Lung (tissue), 12 donors: ENCODE data around the gene TET1. TPM values are rescaled to one million over a fixed set of nuclear protein-coding genes. Genes with fewer than 3 reads are reported as not detected.
"Not testable (repeated sequence)": the region's sequence is repeated elsewhere in the genome, so short reads cannot be mapped to it uniquely, and the experiment has no call there.

Experiments
- ATAC-seq: fragments of 200-7000 bp; cut with Tn5 transposase; one replicate; pipeline ENCODE4 v1.9.1; 2020; ENCODE audit warnings: moderate number of reproducible peaks; ENCODE audit not compliant: insufficient read depth, low FRiP score
- DNase-seq, 3 donors: peaks; one replicate each; pipeline ENCODE4 v3.0.0-alpha.2; 2013 to 2017
- H3K27ac ChIP-seq, 2 donors: one replicate each; pipeline ENCODE4 v1.5.1; 2013; ENCODE audit warnings: mild to moderate bottlenecking in 2 of 2, moderate library complexity in 2 of 2, control low read depth in 1 of 2, inconsistent platforms in 1 of 2, low read depth in 1 of 2, low read length in 1 of 2
- H3K27me3 ChIP-seq, 3 donors: one replicate each; pipeline ENCODE4 v1.5.1; 2013; ENCODE audit warnings: low read length in 2 of 3; ENCODE audit not compliant: control insufficient read depth in 3 of 3, insufficient read depth in 3 of 3
- H3K36me3 ChIP-seq, 4 donors: one replicate each; pipeline ENCODE4 v1.5.1; 2013; ENCODE audit warnings: low read length in 4 of 4, mild to moderate bottlenecking in 1 of 4, moderate library complexity in 1 of 4; ENCODE audit not compliant: control insufficient read depth in 4 of 4, insufficient read depth in 4 of 4
- H3K4me1 ChIP-seq, 5 donors: one replicate each; pipeline ENCODE4 v1.5.1; 2013; ENCODE audit warnings: low read length in 5 of 5, mild to moderate bottlenecking in 2 of 5, moderate library complexity in 1 of 5; ENCODE audit not compliant: control insufficient read depth in 5 of 5, insufficient read depth in 5 of 5
- H3K4me3 ChIP-seq: one replicate; pipeline ENCODE4 v1.5.1; 2013; ENCODE audit warnings: mild to moderate bottlenecking, control low read depth, moderate library complexity
- H3K9ac ChIP-seq, 2 donors: one replicate each; pipeline ENCODE4 v1.5.1; 2013; ENCODE audit warnings: low read length in 2 of 2, control low read depth in 1 of 2; ENCODE audit not compliant: insufficient read depth in 1 of 2
- H3K9me3 ChIP-seq, 4 donors: one replicate each; pipeline ENCODE4 v1.5.1; 2013; ENCODE audit warnings: low read length in 3 of 4, mild to moderate bottlenecking in 1 of 4, moderate library complexity in 1 of 4; ENCODE audit not compliant: control insufficient read depth in 4 of 4, insufficient read depth in 3 of 4
- CTCF ChIP-seq: IDR thresholded peaks from 2 replicates; pipeline ENCODE4 v1.5.1; 2012; ENCODE audit warnings: mild to moderate bottlenecking; ENCODE audit errors: control extremely low read depth, extremely low read depth
- WGBS, 2 donors: extraction: QIAGEN DNeasy Blood & Tissue Kit; methylation state at CpG; one replicate each; pipeline ENCODE4 v1.1.7; 2013; 5-methylcytosine and 5-hydroxymethylcytosine counted together
- polyA plus RNA-seq, 2 donors: library from polyadenylated mRNA; stranded (reverse); fragments of 200-250 nt; gene quantifications; one replicate each; pipeline ENCODE4 v1.2.1, GENCODE V29; 2013
- total RNA-seq, 2 donors: library from RNA; depleted of rRNA in 1 of 2; stranded (reverse); fragments of >200 nt in 1 of 2; gene quantifications; one replicate each; pipeline ENCODE4 v1.2.1, GENCODE V29; 2014 to 2021
- donor health status: control.
- donor health status: control.
- donor health status: Bipolar disorder and iron deficiency.
- donor health status: healthy.
- donor health status: DM: yes; HTN: yes; CAD: no.

Gene TET1
- total and polyA plus RNA-seq, 4 donors, result 0.06 to 23.5 (median 0.73) TPM

- Histone ChIP-seq H3K27me3 (no peaks in the 10 kb centered on the region), H3K27ac (no peak overlapping the region), H3K9me3 (peaks cover 0 to 2% (median 0%) of the 10 kb centered on the region in 4 donors), H3K36me3 (no peaks in the 10 kb centered on the region), H3K4me1 (peaks cover 0 to 28% (median 0%) of the 10 kb centered on the region in 5 donors), H3K9ac (no peak overlapping the region), H3K4me3 (no peak overlapping the region)
- DNase-seq (no peak), ATAC-seq (no peak)
- TF ChIP-seq CTCF, result no peak
- WGBS, 2 donors, result 46 to 88% methylated on average over 1 of the region's 1 CpG
Observed at GRCh38 chr10:68700197-68700596, 140.1 kb downstream of the TET1 start.

GRCh38 chr10:68705548-68705947 lies 145.4 kb downstream of the TET1 start:
- no peak for ATAC-seq
- Histone ChIP-seq H3K9me3 (peaks cover 0 to 2% (median 0%) of the 10 kb centered on the region in 4 donors), H3K27me3 (no peaks in the 10 kb centered on the region), H3K9ac (no peak overlapping the region), H3K27ac (no peak overlapping the region), H3K4me1 (peaks cover 0 to 4% (median 0%) of the 10 kb centered on the region in 5 donors), H3K36me3 (no peaks in the 10 kb centered on the region), H3K4me3 (no peak overlapping the region)
- no peak for DNase-seq
- TF ChIP-seq CTCF, result no peak
- WGBS, 2 donors, result 89 to 94% methylated on average over 1 of the region's 1 CpG

GRCh38 chr10:68708987-68709386 lies 148.8 kb downstream of the TET1 start:
- H3K27ac ChIP-seq, H3K4me3 ChIP-seq, H3K36me3 ChIP-seq, DNase-seq, ATAC-seq, H3K27me3 ChIP-seq, H3K9me3 ChIP-seq, H3K4me1 ChIP-seq, H3K9ac ChIP-seq: not testable (repeated sequence)
- 90 to 92% methylated on average over 5 of the region's 5 CpGs for WGBS, 2 donors

- WGBS, 2 donors, result 85 to 88% methylated on average over 11 to 12 of the region's 13 CpGs
- H3K27ac ChIP-seq, H3K4me3 ChIP-seq, H3K9ac ChIP-seq, H3K4me1 ChIP-seq, DNase-seq, ATAC-seq, H3K36me3 ChIP-seq, H3K27me3 ChIP-seq, H3K9me3 ChIP-seq: not testable (repeated sequence)
Observed at GRCh38 chr10:68713065-68713464, 152.9 kb downstream of the TET1 start.

GRCh38 chr10:68717435-68717834 lies 157.3 kb downstream of the TET1 start:
- no peak for ATAC-seq
- TF ChIP-seq CTCF, result no peak

More at GRCh38 chr10:68717435-68717834, 157.3 kb downstream of the TET1 start:
- Histone ChIP-seq H3K9ac (no peak overlapping the region), H3K4me3 (no peak overlapping the region), H3K27me3 (no peaks in the 10 kb centered on the region), H3K36me3 (no peaks in the 10 kb centered on the region), H3K9me3 (no peaks in the 10 kb centered on the region), H3K4me1 (peaks cover 0 to 6% (median under 1%) of the 10 kb centered on the region in 5 donors), H3K27ac (no peak overlapping the region)
- 77 to 85% methylated on average over 3 of the region's 3 CpGs for WGBS, 2 donors
- no peak for DNase-seq
